DMS114 treated with DMSO at 0.1 percent for 48 hours (cell line): Measurements from ENCODE around the gene CLEC4M.
"Not testable (repeated sequence)": the region's sequence is repeated elsewhere in the genome, so short reads cannot be mapped to it uniquely, and the experiment has no call there.

Experiments
- DNase-seq: peaks from one replicate; lab custom pipeline; 2025; ENCODE audit not compliant: unreplicated experiment; lab: John Stamatoyannopoulos, UW

Gene CLEC4M

DNA sequence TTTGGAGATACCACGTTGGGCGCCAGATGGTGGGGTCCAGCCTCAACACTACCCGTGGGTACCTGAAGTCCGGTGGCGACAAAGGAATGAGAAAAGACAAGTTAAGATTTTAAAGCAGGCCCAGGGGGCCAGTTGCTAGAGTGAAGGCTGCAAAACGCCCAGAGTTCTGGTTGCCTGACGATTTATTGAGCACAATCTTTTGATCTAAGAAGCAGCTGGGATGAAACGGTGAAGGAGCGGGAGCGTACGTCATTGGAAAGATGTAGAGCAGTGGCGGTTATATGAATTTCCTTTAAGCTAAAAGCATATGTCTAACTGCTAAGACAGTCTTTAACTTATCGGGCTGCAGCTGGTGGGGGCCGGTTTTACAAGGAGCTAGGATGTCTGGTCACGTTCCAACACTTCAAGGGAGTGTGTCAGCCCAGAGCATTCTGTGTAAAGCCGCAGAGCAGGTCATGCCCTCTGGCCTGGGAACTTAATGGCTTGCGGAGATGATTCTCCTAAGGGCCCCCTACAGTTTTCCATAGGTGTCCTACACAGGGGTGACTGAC lies 38.1 kb downstream of the CLEC4M start:
- no peak for DNase-seq

DNA sequence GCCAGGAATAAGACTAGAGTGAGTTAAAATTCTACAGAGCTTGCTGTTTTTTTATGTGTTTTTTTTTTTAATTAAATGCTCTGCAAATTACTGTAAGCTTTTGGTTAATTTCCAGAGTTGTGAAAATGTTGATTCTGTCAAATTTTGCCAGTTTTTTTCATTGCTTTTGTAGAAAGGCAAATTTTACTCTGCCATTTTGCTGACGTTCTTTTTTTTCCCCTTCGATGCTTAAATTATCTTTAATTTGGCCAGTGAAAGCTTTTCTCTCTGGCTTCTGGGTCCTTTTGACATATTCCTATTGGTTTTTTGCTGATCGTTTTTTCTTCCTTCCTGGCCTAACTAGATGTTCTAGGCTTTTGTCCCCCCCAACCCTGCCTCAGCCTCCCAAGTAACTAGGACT lies 43.2 kb downstream of the CLEC4M start:
- DNase-seq: no peak

DNA sequence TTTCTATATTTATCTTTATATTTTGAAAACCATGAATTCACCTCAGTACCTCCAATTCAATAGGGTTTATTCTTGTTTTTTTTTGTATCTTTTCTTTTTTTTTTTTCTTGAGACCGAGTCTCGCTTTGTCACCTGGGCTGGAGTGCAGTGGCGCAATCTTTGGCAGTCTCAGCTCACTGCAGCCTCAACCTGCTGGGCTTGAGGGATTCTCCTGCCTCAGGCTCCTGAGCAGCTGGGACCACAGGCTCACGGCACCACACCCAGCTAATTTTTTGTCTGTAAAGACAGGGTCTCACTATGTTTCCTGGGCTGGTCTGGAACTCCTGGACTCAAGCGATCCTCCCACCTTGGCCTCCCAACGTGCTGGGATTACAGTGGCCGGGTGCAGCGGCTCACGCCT lies 43.8 kb downstream of the CLEC4M start:
- DNase-seq: no peak

DNA sequence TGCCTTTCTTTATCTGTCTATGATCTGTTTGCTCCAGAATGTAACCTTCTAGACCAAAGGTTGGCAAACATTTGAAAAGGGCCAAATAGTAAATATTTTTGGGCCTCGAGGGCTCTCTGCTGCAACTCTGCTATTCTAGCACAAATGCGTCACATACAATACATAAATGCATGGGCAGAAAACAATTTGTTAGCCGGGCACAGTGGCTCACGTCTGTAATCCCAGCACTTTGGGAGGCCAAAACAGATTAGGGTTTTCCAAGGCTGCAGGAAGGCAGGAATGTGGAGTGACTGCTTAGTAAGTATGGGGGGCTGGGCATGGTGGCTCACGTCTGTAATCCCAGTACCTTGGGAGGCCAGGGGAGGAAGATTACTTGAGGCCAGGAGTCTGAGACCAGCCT lies 45.1 kb downstream of the CLEC4M start:
- no peak for DNase-seq

DNA sequence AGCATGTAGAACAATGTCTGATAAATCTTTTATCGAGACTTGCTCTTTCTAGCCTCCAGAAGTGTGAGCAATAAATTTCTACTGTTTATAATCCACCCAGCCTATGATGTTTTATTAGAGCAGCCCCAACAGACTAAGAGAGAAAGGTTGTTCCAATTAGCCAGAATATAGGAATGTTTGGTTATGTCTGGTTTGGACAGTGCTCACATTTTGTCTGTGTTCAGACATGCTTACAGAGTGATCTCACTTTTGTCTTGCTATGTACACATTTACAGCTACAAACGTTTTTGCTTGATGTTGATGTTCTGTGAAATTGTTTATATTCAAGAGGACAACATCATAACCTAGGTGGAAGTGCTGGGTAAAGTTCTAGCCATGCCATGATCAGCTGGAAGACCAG lies 48.9 kb downstream of the CLEC4M start:
- no peak for DNase-seq

DNA sequence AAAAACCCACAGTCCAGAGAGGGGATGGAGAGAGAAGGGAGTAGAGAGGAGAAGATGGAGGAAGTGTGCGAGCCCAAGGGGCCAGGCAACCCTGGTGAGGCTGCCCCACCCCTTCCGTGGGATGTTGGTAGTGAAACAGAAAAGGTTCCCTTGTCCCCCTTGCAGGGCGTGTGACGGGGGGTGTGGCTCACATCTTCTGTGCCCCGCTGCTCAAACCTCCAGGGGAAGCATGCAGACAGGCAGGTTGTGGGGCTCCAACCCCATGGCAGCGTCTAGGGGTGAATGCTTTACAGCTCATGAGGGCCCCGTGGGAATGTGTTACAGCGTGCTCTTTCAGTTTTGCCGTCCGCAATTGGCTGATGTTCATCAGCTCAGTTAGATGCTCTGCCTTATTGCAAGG lies 52.3 kb downstream of the CLEC4M start:
- DNase-seq: no peak

DNA sequence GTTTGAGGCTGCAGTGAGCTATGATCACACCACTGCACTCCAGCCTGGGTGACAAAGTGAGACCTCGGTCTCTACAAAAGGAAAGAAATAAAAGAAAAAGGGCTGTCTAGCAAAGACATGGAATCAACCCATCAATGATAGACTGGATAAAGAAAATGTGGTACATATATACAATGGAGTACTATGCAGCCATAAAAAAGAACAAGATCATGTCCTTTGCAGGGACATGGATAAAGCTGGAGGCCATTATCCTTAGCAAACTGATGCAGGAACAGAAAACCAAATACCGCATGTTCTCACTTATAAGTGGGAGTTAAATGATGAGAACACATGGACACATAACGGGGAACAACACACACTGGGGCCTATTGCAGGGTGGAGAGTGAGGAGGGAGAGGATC lies 53.0 kb downstream of the CLEC4M start:
- DNase-seq: not testable (repeated sequence)

DNA sequence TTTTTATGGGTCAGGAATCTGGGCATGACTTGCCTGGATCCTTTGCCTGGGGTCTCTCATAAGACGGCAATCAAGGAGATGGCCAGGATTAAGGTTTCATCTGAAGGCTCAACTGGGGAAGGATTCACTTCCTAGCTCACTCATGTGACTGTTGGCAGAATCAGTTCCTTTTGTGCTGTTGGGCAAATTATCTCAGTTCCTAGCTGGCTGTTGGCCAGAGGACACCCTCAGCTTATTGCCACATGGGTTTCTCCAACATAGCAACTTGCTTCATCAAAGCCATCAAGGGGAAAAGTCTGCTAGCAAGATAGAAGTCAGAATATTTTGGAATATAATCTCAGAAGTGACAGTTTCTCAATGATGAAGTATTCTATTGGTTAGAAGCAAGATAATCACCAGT lies 54.8 kb downstream of the CLEC4M start:
- DNase-seq: no peak

DNA sequence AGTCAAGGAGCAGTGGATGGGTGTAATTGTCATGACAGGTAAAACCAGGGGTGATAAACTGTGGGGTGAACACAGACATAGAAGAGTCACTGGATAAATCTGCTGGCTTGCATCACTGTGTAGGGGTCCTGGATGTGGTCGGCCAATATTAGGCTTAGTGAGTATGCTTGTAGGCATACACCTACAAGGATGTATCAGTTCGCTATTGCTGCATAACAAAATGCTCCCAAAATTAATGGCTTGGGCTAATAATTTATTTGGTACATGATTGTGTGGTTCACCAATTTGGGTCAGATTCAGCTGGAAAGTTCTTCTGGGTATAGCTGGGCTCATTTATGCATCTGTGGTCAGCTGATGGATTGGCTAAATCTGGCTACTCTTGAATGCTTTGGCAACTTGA lies 55.8 kb downstream of the CLEC4M start:
- no peak for DNase-seq
